Stimulated activated CD8-positive, alpha-beta memory T cell treated with anti-CD3 and anti-CD28 coated beads, Interleukin-4, amount 100 ng/mL, for 1 hour (primary cell): ENCODE measurements around the gene LMNTD2.

ENCODE experiments used
- DNase-seq, 2 donors: peaks; one replicate each; pipeline ENCODE4 v3.0.0-alpha.2; 2020; ENCODE audit warnings: low read depth in 2 of 2, low spot score in 1 of 2

LMNTD2 gene

DNA sequence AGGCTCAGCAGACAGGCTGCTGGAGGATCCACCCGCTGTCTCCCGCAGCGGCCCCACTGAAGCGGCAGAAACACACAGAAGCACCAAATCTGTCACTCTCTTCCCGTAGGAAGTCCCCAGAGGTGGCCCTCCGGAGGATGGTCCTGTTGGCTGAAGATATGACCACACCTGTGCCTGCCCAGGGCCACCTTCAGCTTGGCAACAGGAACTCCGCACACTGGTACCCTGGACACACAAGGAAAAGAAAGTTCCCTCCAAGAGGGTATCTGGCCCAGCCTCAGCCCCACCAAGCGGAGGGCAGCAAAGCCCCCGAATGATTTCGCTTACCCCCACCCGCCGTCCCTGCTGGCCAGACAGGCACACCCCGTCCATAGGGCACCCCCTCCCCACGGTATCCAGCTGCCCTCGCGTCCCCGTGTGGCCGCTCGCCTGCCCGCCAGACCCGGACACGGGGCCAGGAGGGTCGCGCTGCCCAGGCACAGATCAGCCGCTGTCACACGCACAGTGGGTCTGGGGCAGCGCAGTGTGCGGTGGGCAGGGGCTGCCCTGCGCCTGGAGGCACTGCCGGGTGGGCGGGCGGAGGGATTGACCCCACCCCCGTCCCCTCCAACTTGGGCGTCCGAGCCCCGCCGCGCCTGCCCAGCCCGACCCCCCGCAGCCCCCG, 7.2 kb upstream of the LMNTD2 start:
- no peak for DNase-seq

DNA sequence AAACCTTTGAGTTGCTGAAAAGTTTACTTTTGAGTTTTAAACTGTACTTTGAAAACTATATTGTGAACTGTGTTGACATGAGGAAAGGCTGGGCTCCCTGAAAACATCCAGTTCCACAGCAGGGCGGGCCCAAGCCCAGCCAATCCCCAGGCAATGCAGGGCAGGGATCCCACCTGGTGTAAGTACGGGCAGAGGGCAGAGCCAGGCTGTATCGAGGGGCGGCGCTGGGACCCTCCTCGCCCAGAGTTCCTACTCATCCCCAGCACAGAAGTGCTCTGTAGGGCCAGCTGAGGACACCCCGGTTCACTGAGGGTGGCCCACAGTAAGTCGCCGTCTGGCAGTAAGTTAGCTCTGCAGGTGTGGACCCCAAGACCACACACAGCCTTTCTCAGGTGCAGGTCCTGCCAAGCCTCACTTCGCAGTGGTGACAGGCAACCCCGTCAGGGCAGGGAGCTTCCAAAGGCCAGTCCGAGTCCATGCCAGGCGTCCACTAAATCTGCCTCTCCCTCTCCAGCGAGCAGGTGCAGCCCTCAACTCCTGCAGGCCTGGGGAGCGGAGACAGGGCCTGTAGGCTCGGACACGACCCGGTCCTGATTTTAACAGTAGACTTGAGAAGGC, 6.6 kb upstream of the LMNTD2 start:
- DNase-seq, result no peak

DNA sequence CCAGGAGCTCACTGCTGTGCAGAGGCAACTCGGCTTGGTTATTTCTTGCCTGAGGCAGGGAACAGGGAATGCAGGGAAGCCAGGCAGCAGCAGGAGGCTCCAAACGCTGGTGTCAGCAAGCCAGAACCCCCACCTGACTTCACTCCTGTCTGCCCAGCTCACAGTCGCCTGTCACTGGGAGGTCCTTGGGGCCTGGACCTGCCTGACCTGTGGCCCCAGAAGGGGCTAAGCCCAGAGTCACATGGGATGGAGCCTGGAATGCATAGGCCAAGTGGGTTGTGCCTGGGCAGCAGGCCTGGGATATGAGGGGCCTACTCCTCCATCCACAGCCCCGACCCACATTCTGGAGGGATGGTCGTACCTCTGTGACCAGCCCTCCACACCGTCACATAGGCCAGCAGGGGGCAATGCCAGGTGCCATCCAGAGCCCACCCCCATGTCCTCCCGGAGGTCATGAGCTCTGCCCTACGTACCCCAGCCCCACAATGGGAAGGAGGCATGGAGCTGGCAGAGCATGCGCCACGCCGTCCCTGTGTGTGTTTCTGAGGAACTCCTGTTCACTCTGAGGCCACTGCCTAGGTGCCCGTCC, 5.5 kb upstream of the LMNTD2 start:
- DNase-seq, result no peak

DNA sequence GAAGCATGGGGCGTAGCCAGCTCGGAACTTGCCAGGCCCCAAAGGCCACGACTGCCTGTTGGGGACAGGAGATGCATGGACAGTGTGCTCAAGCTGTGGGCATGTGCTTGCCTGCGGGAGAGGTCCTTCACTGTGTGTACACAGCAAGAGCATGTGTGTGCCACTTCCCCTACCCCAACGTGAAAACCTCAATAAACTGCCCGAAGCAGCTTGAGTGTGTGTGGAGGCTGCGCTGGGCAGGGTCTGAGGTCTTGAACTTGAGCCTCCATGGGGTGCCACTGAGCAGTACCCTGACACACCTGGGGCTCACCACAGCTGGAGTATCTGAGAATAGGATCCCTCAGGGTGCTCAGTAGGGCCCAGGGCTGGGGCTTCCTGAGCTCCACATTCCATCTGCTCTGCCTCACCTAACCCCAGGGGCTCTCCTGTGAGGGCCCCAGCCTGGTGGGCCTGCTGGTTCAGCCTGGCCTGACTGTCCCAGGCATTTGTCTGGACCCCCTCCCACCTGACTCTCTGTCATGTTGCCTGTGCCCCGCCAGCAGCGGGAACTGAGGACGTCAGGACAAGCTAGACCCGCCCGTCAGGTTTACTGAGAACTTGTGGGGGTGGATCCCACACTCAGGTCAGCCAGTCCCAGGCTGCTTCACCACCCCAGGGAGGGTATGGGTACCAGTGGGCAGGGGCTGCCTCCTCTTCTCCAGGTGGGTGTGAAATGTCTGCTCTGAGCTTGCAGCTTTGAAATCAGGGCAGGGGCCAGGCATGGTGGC, 3.5 kb upstream of the LMNTD2 start:
- no peak for DNase-seq

DNA sequence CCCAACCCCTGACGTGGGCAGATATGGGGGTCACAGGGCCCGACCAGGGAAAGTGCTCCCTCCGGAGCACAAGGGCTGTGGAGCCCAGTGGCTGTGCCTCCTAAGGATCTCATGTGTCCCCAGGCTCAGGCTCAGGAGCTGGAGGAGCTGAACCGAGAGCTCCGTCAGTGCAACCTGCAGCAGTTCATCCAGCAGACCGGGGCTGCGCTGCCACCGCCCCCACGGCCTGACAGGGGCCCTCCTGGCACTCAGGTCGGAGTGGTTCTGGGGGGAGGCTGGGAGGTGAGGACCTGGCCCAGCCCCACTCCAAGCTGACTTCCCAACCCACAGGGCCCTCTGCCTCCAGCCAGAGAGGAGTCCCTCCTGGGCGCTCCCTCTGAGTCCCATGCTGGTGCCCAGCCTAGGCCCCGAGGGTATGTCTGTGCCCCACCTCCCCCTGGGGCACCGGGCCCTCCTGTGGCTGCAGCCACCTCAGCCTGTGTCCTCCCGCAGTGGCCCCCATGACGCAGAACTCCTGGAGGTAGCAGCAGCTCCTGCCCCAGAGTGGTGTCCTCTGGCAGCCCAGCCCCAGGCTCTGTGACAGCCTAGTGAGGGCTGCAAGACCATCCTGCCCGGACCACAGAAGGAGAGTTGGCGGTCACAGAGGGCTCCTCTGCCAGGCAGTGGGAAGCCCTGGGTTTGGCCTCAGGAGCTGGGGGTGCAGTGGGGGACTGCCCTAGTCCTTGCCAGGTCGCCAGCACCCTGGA, 2.7 kb upstream of the LMNTD2 start:
- no peak for DNase-seq

DNA sequence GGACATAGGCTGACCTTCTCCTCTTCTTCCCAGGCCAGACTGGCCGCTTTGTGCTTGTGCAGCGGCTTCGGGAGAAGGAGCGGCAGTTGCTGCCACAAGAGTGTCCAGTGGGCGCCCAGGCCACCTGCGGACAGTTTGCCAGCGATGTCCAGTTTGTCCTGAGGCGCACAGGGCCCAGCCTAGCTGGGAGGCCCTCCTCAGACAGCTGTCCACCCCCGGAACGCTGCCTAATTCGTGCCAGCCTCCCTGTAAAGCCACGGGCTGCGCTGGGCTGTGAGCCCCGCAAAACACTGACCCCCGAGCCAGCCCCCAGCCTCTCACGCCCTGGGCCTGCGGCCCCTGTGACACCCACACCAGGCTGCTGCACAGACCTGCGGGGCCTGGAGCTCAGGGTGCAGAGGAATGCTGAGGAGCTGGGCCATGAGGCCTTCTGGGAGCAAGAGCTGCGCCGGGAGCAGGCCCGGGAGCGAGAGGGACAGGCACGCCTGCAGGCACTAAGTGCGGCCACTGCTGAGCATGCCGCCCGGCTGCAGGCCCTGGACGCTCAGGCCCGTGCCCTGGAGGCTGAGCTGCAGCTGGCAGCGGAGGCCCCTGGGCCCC, 1.6 kb upstream of the LMNTD2 start:
- DNase-seq, result no peak

DNA sequence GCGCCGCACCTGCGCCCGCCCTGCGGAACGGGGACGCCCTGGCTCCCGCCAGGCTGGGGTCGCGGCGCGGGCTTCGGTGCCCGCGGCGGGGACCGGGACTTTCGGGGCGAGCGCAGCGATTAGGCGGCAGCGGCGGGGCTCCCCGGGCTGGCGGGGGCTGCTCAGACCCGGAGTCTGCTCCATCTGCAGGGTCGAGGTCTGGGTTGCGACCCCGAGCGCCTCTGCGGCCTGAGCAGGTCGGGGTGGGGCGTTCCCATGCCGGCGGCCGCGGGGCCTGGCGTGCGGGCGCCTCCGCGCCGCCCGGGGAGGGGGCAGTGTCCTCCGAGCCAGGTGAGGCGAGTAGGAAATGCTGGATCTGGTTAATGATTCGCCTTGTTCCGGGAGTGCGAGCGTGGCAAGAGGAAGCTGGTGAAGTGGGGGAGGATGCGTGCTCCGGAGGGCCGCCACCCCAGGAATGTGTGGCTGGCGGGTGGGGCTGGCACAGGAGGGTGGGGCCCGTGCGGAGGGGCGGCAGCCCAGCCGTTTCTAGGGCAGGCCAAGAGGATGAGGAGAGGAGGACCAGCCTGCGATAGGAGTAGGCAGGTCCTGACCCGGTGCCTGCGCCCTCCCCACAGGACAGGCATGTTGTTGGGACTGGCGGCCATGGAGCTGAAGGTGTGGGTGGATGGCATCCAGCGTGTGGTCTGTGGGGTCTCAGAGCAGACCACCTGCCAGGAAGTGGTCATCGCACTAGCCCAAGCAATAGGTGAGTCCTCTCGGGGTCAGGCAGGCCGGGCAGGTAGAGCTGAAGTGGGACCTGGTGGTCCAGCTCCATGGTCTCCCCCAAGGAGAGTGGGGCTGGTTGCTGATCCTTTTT, 838 bp upstream of the LMNTD2 start:
- DNase-seq, result no peak

DNA sequence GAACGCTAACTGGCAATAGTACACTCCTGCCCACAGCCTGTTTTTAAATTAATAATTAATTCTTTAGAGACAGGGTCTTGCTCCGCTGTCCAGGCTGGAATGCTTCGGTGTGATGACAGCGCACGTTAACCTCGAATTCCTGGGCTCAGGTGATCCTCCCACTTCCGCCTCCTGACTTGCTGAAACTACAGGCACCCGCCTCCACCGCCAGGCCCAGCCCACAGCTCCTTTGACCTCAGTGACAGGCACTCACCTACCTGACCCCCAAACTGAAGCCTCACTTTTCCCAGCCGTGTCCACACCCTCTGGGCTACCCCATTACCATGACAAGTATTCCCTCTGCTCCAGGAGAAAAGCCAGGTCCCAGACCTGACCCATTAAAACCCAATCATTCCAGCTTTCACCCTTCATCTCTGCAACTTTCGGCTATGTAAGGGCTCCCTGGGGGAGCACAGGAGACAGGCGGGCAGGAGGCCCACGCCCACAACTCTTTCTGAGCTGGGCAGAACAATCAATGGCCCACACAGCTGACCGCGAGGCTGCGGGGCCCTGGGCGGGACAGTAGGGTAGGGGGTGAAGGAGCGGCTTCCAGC, 730 bp downstream of the LMNTD2 start:
- no peak for DNase-seq

DNA sequence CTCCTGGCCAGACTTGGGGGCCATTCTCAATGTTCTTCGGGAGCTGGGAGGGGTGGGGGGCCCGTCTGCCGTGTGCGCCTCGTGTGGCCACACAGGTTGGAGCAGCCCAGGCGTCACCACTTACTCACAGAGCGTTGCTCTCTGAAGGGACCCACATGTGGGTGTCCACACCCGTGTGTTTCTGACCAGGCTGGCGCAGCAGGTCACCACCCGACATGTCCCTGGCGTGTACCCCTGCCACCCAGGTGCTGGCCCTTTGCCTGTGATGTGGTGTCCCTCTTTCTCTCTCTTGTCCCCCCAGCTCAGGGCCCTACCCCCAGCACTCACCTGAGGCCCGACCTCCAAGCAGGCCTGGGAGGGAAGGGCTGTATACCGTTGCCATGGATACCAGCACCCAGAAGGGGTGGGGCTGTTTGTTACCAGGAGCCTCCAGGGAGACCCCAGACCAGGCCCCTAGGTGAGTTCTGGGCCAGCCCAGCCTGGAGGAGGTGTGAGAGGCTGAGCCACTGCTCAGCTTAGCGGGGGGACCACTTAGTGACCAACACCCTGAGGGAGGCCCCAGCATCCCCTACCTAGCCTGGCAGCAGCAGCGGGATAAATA, 1.4 kb downstream of the LMNTD2 start:
- no peak for DNase-seq

DNA sequence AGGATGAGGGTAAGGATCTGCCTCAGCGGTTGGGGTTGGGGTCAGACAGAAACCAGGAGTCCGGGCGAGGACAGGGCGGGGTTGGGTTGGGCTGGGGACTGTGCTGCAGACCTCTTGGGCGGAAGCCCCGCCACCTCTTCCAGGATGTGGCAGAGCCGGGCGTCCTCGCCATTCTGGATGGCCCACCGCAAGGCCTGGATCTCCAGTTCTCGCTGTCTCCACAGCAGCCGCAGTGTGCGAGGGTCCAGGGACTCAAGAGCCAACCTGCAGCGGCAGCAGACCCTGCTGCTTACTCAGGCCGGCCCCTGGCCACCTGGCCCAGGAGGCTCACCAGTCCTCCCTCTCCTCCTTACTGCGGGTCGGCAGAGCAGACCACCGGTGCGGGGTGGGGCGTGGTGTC, 2.0 kb downstream of the LMNTD2 start:
- no peak for DNase-seq

DNA sequence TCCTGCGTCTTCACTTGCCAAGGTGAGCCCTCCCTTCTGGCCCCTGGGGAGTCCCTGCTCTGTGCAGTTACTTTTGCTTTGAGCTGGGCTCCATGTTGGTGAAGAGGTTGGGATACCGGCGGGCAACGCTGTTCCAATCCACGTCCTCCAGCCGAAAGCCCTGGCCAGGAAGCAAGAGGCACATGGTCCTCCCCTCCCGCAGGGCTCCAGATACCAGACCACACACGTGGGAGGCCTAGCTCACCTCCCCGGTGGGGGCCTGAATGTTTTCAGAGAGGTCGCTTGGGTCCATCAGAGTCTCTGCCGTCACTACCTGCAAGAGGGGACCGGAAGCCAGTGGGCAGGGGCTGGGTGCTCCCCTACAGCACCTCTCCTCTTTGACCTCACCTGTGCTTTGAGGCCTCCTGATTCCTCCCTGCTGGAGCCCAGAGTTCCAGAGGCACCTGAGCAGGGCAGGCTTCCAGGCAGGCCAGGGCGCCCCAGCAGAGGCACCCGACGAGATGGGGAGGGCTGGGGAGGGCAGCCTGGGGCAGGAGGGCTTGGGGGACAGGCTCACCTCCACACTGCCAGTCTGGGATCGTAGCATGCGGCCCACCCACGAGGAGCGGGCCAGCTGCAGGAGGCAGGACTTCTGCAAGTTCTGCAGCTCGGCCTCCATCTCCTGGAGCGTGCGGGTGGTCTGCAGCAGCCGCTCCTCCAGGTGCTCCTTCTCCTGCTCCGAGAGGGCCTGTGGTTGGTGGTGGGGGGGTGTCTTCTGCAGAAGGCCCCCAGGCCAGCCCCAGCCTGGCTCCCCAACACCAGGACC, 3.0 kb downstream of the LMNTD2 start:
- DNase-seq, result no peak

DNA sequence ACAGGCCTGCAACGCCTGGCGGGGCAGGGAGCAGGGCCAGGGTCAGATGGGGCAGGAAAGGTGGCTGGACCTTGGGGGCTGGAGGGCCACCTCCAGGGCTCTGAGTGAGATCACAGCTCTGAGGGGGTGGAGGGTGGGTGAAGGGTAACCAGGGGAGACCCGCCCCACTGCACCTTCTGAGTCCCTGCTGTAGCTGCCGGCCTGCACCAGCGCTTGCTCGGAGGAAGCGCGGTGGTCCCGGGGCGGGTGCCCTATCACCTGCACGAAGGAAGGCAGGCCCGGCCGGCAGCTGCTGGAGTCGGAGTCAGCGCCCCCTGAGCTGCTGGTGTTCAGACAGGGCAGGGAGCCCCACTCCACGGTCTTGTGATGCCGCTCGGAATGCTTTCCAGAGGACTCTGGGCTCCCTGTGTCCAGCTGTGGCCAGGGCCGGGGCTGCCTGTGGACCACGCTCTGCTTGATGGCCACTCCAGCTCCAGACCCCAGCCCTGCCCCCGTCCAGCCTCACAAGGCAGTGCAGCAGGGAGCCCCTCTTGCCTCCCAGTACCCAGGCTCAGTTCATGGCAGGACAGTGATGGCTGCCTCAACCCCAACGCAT, 3.8 kb downstream of the LMNTD2 start:
- no peak for DNase-seq

DNA sequence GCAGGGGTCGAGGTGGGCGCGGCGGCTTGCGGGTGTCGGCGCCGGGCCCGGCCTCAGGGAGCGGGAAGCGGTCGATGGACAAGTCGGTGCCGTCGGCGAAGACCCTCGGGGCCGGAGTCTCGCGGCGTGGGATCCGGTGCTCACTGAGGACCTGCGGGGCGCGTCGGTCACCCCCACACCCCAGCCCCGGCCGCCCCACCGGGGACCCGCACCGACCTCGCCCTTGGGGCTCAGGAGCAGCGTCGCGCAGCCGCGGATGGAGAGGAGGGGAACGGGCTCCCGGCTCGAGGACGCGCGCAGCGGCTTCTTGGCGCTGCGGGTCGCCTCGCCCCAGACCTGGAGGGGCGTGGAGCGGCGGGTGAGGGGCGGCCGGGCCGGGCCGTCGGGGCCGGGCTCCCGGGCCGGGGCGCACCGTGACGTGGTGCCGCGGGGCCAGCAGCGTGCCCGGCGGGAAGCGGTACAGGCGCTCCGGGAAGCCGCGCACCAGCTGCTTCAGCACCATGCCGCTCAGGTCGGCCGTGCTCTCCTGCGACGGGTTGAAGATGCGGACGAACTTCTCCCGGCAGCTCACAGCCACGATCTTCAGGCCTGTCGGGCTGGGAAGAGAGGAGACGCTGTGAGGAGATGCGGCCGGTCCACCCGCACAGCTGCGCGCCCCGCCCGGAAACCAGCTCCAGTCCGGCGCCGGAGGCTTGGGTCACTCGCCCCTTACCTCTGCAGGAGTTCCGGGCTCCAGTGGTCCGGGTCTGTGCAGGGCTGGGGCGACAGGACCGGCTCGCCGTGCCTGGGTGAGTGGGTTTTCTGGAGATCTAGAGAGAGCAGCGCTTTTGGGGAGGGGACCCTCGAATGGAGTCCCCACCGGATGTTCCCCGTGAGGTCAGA, 4.5 kb downstream of the LMNTD2 start:
- DNase-seq, result no peak

DNA sequence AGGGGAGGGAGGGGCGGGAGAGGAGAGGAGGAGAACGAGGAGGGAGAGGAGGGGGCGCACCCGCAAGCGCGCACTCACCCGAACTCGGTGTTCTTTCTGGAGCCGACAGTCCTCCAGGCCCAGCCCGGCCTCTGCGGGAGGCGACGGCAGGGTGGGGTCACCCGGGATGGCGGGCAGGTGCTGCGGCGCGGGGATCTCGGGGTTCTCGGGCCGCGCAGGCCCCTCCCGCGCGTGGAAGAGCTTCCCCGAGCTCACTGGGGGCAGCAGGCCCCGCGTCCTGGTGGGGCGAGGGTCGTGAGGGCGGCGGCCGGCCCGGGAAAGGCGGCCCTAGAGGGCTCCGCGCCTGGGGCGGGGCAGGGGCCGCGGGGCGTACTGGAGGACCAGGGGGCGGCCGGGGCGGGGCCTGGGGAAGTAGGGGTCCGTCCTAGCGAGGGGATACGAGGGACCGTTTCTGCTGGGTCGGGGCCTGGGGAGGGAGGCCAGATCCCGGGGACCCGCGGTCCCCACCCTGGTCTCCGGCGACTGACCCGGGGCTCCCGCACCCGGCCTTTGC, 5.2 kb downstream of the LMNTD2 start:
- no peak for DNase-seq

DNA sequence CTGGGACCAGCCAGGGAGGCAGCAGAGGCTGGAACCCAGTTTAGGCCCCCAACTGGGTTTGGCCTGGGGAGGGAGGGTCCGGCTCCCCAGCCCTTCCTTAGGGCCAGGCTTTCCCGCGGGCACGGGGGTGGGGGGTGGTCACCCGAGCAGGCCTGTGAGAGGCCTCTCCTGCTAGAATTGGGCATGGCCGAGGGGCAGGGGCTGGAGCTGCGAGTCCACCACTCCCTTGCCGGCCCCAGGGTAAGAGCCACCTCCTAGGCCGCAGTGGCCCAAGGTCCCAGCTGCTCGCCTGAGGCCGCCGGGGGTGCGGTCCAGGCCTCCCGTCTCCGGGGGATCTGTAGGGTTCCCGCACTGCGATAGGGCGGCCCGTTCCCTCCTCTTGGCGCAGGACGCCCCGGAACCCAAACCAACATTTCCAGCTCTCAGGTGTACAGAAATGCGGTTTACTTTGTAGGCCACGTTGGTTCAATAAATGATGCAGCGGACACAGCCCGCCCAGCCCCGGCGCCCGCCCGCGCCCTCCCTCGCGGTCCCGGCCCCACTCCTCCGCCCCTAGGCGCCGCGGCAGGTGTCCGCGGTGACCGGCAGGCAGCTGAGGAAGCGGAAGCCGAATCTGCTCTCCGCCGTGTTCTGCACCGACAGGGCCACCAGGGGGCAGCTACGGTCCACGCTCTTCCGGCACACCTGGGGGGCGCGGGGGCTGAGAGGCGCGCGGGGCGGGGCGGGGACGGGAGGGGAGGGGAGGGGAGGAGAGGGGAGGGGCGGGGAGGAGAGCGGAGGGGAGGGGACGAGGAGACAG, 5.9 kb downstream of the LMNTD2 start:
- peak in 1 of 2 donors; percentile 54 for DNase-seq

DNA sequence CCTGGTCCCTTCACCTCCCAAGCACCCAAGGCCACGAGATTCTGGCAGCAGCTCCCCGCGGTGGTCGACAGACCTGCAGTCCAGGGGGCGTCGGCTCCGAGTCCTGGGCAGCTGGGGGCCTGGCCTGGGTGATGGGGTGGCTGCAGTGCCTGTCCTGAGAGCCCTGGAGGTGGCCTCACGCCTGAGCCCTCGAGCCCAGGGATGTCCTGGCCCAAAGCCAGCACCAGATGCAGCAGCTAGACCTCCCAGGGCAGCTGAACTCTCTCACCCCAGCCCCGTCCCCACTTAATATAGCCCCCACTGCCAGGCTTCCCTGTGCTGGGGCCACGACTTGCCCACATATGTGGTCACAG, 6.6 kb downstream of the LMNTD2 start:
- no peak for DNase-seq
